Stomach (tissue), 4 donors: Measurements from ENCODE around the gene CNTN5.

Experiments
- EP300 ChIP-seq: sonication (generic); formaldehyde crosslinking; IDR thresholded peaks from one replicate; pipeline ENCODE4 v1.6.1; 2017; ENCODE audit warnings: antibody characterized with exemption
- POLR2A ChIP-seq, 4 donors: fragments of 450-650 bp; IDR thresholded peaks; one replicate each; pipeline ENCODE4 v1.6.1; 2016; ENCODE audit warnings: antibody characterized with exemption in 4 of 4, control low read depth in 2 of 4, mild to moderate bottlenecking in 1 of 4, moderate library complexity in 1 of 4
- POLR2AphosphoS5 ChIP-seq, 3 donors: sonication (generic); formaldehyde crosslinking; IDR thresholded peaks; one replicate each; pipeline ENCODE4 v1.6.1; 2016; ENCODE audit warnings: antibody characterized with exemption in 3 of 3
- TF ChIP-seq, protein P1 (sequence below), 7 experiments: fragments of 450-650 bp in 4 of 7; fragments of 200-600 bp in 3 of 7; sonication (generic) in 3 of 7; IDR thresholded peaks; one replicate each; pipeline ENCODE4 v1.5.1; 2016 to 2019; ENCODE audit warnings: antibody characterized with exemption in 7 of 7, control low read depth in 2 of 7, mild to moderate bottlenecking in 1 of 7

DNA sequence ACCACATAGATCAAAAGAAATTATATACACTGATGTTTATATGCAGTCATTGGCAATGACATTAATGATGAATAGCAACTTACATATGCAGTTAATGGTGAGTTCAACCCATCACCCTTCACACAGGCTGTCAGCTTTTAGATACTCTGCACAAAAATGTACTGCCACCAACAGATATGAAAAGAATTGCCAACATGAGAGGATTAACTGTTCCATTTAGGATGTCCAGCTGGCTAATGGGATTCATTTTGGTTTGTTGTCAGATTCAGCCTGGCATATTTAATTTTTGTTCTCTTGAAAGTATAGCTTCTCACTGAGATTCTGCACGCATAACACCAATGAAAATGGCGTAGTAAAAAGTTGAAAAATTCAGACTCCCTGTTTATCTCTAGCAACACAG is 1112.4 kb downstream of the CNTN5 start:
- TF ChIP-seq, protein P1, sequence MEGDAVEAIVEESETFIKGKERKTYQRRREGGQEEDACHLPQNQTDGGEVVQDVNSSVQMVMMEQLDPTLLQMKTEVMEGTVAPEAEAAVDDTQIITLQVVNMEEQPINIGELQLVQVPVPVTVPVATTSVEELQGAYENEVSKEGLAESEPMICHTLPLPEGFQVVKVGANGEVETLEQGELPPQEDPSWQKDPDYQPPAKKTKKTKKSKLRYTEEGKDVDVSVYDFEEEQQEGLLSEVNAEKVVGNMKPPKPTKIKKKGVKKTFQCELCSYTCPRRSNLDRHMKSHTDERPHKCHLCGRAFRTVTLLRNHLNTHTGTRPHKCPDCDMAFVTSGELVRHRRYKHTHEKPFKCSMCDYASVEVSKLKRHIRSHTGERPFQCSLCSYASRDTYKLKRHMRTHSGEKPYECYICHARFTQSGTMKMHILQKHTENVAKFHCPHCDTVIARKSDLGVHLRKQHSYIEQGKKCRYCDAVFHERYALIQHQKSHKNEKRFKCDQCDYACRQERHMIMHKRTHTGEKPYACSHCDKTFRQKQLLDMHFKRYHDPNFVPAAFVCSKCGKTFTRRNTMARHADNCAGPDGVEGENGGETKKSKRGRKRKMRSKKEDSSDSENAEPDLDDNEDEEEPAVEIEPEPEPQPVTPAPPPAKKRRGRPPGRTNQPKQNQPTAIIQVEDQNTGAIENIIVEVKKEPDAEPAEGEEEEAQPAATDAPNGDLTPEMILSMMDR (IDR thresholded peaks at IDR 0.05), result no peak
- no peak for TF ChIP-seq POLR2A (IDR thresholded peaks at IDR 0.05)
- TF ChIP-seq EP300, result no peak
- TF ChIP-seq POLR2AphosphoS5 (IDR thresholded peaks at IDR 0.05), result no peak
